ENCODE results near the gene ITIH4. TPM values are rescaled to one million over a fixed set of nuclear protein-coding genes. Genes with fewer than 3 reads are reported as not detected.

ITIH4 gene
- total and polyA plus RNA-seq, 2 of the 13 experiments (the other 11 are each of a cell fraction or from before 2014, with no cell fraction given) = 2.7 to 5.3 TPM

- TF ChIP-seq E2F1 (CRISPR knock-in tag; IDR thresholded peaks at IDR 0.05) = no peak
- TF ChIP-seq FOXA3 (CRISPR knock-in tag; IDR thresholded peaks at IDR 0.05) = peak; percentile 91
- TF ChIP-seq NR0B2 (CRISPR knock-in tag; IDR thresholded peaks at IDR 0.05) = 0 out of 2 replicates have a peak, but pooled peaks have one; percentile 23
- TF ChIP-seq ZEB1 (IDR thresholded peaks at IDR 0.05; ENCODE audit: insufficient replicate concordance, low read depth) = peak; percentile 47
- TF ChIP-seq, protein P1, sequence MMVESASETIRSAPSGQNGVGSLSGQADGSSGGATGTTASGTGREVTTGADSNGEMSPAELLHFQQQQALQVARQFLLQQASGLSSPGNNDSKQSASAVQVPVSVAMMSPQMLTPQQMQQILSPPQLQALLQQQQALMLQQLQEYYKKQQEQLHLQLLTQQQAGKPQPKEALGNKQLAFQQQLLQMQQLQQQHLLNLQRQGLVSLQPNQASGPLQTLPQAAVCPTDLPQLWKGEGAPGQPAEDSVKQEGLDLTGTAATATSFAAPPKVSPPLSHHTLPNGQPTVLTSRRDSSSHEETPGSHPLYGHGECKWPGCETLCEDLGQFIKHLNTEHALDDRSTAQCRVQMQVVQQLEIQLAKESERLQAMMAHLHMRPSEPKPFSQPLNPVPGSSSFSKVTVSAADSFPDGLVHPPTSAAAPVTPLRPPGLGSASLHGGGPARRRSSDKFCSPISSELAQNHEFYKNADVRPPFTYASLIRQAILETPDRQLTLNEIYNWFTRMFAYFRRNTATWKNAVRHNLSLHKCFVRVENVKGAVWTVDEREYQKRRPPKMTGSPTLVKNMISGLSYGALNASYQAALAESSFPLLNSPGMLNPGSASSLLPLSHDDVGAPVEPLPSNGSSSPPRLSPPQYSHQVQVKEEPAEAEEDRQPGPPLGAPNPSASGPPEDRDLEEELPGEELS (CRISPR knock-in tag; IDR thresholded peaks at IDR 0.05) = peak; percentile 62
- TF ChIP-seq ZNF740 (CRISPR knock-in tag; IDR thresholded peaks at IDR 0.05) = no peak
- no peak for TF ChIP-seq KAT7 (CRISPR knock-in tag; IDR thresholded peaks at IDR 0.05; ENCODE audit: borderline replicate concordance)
- no peak for TF ChIP-seq ZFP62 (CRISPR knock-in tag; IDR thresholded peaks at IDR 0.05)
- 0 out of 2 replicates have a peak, but pooled peaks have one; percentile 37 for TF ChIP-seq MYPOP (CRISPR knock-in tag; IDR thresholded peaks at IDR 0.05)
- TF ChIP-seq, protein P2, sequence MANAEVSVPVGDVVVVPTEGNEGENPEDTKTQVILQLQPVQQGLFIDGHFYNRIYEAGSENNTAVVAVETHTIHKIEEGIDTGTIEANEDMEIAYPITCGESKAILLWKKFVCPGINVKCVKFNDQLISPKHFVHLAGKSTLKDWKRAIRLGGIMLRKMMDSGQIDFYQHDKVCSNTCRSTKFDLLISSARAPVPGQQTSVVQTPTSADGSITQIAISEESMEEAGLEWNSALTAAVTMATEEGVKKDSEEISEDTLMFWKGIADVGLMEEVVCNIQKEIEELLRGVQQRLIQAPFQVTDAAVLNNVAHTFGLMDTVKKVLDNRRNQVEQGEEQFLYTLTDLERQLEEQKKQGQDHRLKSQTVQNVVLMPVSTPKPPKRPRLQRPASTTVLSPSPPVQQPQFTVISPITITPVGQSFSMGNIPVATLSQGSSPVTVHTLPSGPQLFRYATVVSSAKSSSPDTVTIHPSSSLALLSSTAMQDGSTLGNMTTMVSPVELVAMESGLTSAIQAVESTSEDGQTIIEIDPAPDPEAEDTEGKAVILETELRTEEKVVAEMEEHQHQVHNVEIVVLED (CRISPR knock-in tag; IDR thresholded peaks at IDR 0.05; ENCODE audit: borderline replicate concordance) = 0 out of 2 replicates have a peak, but pooled peaks have one; percentile 25
- no peak for TF ChIP-seq ZNF143 (CRISPR knock-in tag; IDR thresholded peaks at IDR 0.05)
- no peak for TF ChIP-seq FLYWCH1 (CRISPR knock-in tag; IDR thresholded peaks at IDR 0.05)
- TF ChIP-seq NCOA2 (CRISPR knock-in tag; IDR thresholded peaks at IDR 0.05) = peak; percentile 57
- TF ChIP-seq, protein P3, sequence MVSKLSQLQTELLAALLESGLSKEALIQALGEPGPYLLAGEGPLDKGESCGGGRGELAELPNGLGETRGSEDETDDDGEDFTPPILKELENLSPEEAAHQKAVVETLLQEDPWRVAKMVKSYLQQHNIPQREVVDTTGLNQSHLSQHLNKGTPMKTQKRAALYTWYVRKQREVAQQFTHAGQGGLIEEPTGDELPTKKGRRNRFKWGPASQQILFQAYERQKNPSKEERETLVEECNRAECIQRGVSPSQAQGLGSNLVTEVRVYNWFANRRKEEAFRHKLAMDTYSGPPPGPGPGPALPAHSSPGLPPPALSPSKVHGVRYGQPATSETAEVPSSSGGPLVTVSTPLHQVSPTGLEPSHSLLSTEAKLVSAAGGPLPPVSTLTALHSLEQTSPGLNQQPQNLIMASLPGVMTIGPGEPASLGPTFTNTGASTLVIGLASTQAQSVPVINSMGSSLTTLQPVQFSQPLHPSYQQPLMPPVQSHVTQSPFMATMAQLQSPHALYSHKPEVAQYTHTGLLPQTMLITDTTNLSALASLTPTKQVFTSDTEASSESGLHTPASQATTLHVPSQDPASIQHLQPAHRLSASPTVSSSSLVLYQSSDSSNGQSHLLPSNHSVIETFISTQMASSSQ (IDR thresholded peaks at IDR 0.05; ENCODE audit: low read depth) = peak; percentile 93
- TF ChIP-seq, protein P3 (CRISPR knock-in tag; IDR thresholded peaks at IDR 0.05; ENCODE audit: borderline replicate concordance) = peak; percentile 93
- TF ChIP-seq HDAC2 (CRISPR knock-in tag; IDR thresholded peaks at IDR 0.05) = peak; percentile 76
These were observed 43.9 kb downstream of the ITIH4 start (continued) for GRCh38 chr3:52786330-52787215.

Data from HepG2 (cell line).